ENCODE data around the gene VOPP1.

VOPP1 gene

DNA sequence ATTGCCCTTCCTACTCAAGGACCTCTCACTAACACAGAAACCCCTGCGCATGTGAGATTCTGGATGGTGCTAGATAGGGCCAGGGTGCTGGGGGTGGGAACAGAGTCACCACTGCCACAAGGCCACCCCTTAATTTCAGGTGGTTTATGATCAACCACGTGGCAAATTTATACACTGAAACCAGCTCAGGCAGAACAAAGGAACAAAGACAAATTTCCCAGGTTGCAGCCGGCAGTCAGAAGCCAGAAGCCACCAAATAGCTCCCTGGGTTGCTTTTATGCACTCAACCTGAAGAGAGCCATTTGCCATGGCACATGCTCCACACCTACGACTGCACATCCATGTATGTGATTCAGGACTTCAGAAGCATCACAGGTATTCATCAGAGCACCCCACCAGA, 2.5 kb downstream of the VOPP1 start:
- TF ChIP-seq EZH2phosphoT487 (IDR thresholded peaks at IDR 0.05; ENCODE audit: borderline replicate concordance): no peak
- TF ChIP-seq, protein P1, sequence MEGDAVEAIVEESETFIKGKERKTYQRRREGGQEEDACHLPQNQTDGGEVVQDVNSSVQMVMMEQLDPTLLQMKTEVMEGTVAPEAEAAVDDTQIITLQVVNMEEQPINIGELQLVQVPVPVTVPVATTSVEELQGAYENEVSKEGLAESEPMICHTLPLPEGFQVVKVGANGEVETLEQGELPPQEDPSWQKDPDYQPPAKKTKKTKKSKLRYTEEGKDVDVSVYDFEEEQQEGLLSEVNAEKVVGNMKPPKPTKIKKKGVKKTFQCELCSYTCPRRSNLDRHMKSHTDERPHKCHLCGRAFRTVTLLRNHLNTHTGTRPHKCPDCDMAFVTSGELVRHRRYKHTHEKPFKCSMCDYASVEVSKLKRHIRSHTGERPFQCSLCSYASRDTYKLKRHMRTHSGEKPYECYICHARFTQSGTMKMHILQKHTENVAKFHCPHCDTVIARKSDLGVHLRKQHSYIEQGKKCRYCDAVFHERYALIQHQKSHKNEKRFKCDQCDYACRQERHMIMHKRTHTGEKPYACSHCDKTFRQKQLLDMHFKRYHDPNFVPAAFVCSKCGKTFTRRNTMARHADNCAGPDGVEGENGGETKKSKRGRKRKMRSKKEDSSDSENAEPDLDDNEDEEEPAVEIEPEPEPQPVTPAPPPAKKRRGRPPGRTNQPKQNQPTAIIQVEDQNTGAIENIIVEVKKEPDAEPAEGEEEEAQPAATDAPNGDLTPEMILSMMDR (conservative IDR thresholded peaks at IDR 0.05; ENCODE audit: low read length): no peak
- Histone ChIP-seq H3K79me2 (ENCODE audit: insufficient read depth, low read length) (peaks cover 83% of the 10 kb centered on the region), H3K27me3 (ENCODE audit: insufficient read depth, low read length, poor library complexity, severe bottlenecking) (no peaks in the 10 kb centered on the region), H3K9me3 (ENCODE audit: insufficient read depth, low read depth, low read length) (no peaks in the 10 kb centered on the region), H3K9me2 (replicated peaks; ENCODE audit: low read depth, low read length) (no peaks in the 10 kb centered on the region), H3K36me3 (ENCODE audit: insufficient read depth, low read length) (no peaks in the 10 kb centered on the region), H3K4me2 (ENCODE audit: low read depth, low read length, poor library complexity, severe bottlenecking) (peak overlapping the region; percentile 83), H4K20me1 (ENCODE audit: insufficient read depth, low read length, poor library complexity, severe bottlenecking) (peaks cover 57% of the 10 kb centered on the region), H3K4me1 (ENCODE audit: insufficient read depth, low read length, poor library complexity, severe bottlenecking) (peaks cover 76% of the 10 kb centered on the region), H2AFZ (ENCODE audit: low read length) (no peak overlapping the region), H3K4me3 (ENCODE audit: low read length, poor library complexity, severe bottlenecking) (peak overlapping the region; percentile 75), H3F3A (ENCODE audit: low read depth) (no peaks in the 10 kb centered on the region), H3K9ac (ENCODE audit: low read depth, low read length, poor library complexity, severe bottlenecking) (peak overlapping the region; percentile 46)

DNA sequence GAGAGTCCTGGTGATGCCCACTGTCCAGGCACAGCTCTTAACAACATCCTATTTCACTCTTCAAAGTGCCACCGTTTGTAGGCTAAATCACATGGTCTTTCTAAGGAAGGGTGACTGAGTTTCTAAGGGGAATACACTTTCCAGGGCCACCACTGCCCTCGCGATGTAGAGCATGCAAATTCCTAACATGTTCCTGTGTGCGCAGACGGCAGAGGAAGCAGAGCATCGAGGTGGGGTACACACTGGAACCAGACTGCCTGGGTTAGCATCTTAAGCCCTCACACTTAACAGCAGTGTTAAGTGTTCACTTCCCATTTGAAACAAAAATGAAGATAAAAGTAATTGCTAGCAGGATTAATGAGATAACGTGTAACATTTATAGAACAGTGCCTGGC, 3.0 kb downstream of the VOPP1 start:
- H4K20me1 ChIP-seq (ENCODE audit: insufficient read depth, low read length, poor library complexity, severe bottlenecking): peaks cover 62% of the 10 kb centered on the region

DNA sequence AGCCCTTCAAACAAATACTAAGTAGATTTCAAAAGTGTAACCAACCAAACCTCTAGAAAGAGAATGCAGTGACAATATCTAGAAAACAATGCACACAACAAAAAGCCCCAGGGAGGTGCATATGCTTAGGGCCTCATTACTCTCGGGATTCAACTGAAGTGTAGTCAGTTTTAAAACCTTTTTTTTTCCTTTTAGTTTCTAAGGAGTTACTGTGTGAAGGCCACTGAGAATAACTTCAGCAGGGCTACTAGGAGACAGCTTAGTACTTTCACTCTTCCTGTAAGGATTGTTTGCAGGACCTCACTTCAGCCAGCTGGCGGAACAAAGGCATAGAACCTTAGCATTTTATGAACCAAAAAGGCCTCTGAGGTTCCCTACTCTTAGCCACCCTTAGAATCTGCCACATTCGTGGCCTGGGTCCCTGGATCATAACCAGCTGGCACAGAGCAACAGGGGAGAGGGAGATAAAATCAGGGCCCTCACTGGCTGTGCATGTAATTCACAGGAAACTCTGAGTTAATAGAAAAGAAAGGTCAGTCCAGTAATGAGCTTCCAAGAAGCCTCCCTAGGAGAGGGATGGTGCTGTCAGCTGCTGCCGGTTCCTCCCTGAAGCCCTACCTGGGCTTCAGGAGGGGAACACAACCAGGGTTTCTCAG, 3.6 kb downstream of the VOPP1 start:
- no peaks in the 10 kb centered on the region for H3K9me3 ChIP-seq (ENCODE audit: insufficient read depth, low read depth, low read length)
- H4K20me1 ChIP-seq (ENCODE audit: insufficient read depth, low read length, poor library complexity, severe bottlenecking): peaks cover 66% of the 10 kb centered on the region
- H3K4me2 ChIP-seq (ENCODE audit: low read depth, low read length, poor library complexity, severe bottlenecking): peak overlapping the region; percentile 83
- no peaks in the 10 kb centered on the region for H3F3A ChIP-seq (ENCODE audit: low read depth)
- no peaks in the 10 kb centered on the region for H3K36me3 ChIP-seq (ENCODE audit: insufficient read depth, low read length)
- TF ChIP-seq, protein P1 (conservative IDR thresholded peaks at IDR 0.05; ENCODE audit: low read length): peak; percentile 35
- no peak for TF ChIP-seq EZH2phosphoT487 (IDR thresholded peaks at IDR 0.05; ENCODE audit: borderline replicate concordance)
- H3K4me3 ChIP-seq (ENCODE audit: low read length, poor library complexity, severe bottlenecking): peak overlapping the region; percentile 75
- H3K27me3 ChIP-seq (ENCODE audit: insufficient read depth, low read length, poor library complexity, severe bottlenecking): no peaks in the 10 kb centered on the region
- peaks cover 71% of the 10 kb centered on the region for H3K4me1 ChIP-seq (ENCODE audit: insufficient read depth, low read length, poor library complexity, severe bottlenecking)
- no peak overlapping the region for H2AFZ ChIP-seq (ENCODE audit: low read length)
- H3K9ac ChIP-seq (ENCODE audit: low read depth, low read length, poor library complexity, severe bottlenecking): peak overlapping the region; percentile 46
- peaks cover 93% of the 10 kb centered on the region for H3K79me2 ChIP-seq (ENCODE audit: insufficient read depth, low read length)
- H3K9me2 ChIP-seq (replicated peaks; ENCODE audit: low read depth, low read length): no peaks in the 10 kb centered on the region

More for the DNA sequence above, 3.0 kb downstream of the VOPP1 start:
- Histone ChIP-seq H3K9me3 (ENCODE audit: insufficient read depth, low read depth, low read length) (no peaks in the 10 kb centered on the region), H3K9me2 (replicated peaks; ENCODE audit: low read depth, low read length) (no peaks in the 10 kb centered on the region), H3K27me3 (ENCODE audit: insufficient read depth, low read length, poor library complexity, severe bottlenecking) (no peaks in the 10 kb centered on the region), H3K36me3 (ENCODE audit: insufficient read depth, low read length) (no peaks in the 10 kb centered on the region), H3F3A (ENCODE audit: low read depth) (no peaks in the 10 kb centered on the region), H3K4me1 (ENCODE audit: insufficient read depth, low read length, poor library complexity, severe bottlenecking) (peaks cover 76% of the 10 kb centered on the region), H3K9ac (ENCODE audit: low read depth, low read length, poor library complexity, severe bottlenecking) (peak overlapping the region; percentile 46), H3K4me2 (ENCODE audit: low read depth, low read length, poor library complexity, severe bottlenecking) (peak overlapping the region; percentile 83), H2AFZ (ENCODE audit: low read length) (no peak overlapping the region), H3K79me2 (ENCODE audit: insufficient read depth, low read length) (peaks cover 88% of the 10 kb centered on the region), H3K4me3 (ENCODE audit: low read length, poor library complexity, severe bottlenecking) (peak overlapping the region; percentile 75)
- TF ChIP-seq, protein P1 (conservative IDR thresholded peaks at IDR 0.05; ENCODE audit: low read length): no peak
- no peak for TF ChIP-seq EZH2phosphoT487 (IDR thresholded peaks at IDR 0.05; ENCODE audit: borderline replicate concordance)
